PC-3 (cell line): ENCODE measurements around the gene SPANXN4. TPM values are rescaled to one million over a fixed set of nuclear protein-coding genes. Genes with fewer than 3 reads are reported as not detected.

Experiments used
- ATAC-seq: fragments of 200-7000 bp; cut with Tn5 transposase; 2 replicates; pipeline ENCODE4 v1.9.1; 2020; ENCODE audit warnings: mild to moderate bottlenecking, moderate library complexity
- BruUV-seq: library from RNA; stranded (reverse); fragments of 400-500 nt; replicated peaks from 2 replicates; lab custom pipeline; 2021; lab: Mats Ljungman, UMichigan
- CTCF ChIA-PET: fragments of 300-600 bp; sonication (Branson Sonifier 250); formaldehyde crosslinking; loops from one replicate; lab custom pipeline; 2022; ENCODE audit warnings: antibody characterized with exemption; lab: Charles Lee
- POLR2A ChIA-PET: fragments of 300-600 bp; sonication (Branson Sonifier 250); formaldehyde crosslinking; loops from one replicate; lab custom pipeline; 2022; ENCODE audit warnings: antibody characterized with exemption; ENCODE audit not compliant: unreplicated experiment; lab: Charles Lee
- DNase-seq: peaks from one replicate; pipeline ENCODE4 v3.0.0-alpha.2; 2015
- H2AFZ ChIP-seq: fragments of 300-600 bp; sonication (generic); 2 replicates; pipeline ENCODE4 v1.6.0; 2016; ENCODE audit warnings: antibody characterized with exemption, low read length
- H3F3A ChIP-seq: fragments of 300-600 bp; sonication (generic); one replicate; pipeline ENCODE4 v1.6.0; 2017; ENCODE audit warnings: antibody characterized with exemption, low read length, control low read depth, mild to moderate bottlenecking; ENCODE audit not compliant: unreplicated experiment
- H3K27ac ChIP-seq: fragments of 300-600 bp; sonication (generic); 2 replicates; pipeline ENCODE4 v1.5.1; 2016; ENCODE audit warnings: mild to moderate bottlenecking, low read length
- H3K27me3 ChIP-seq: fragments of 300-600 bp; sonication (generic); 2 replicates; pipeline ENCODE4 v1.6.1; 2016; ENCODE audit warnings: low read length, mixed read lengths
- H3K36me3 ChIP-seq: fragments of 300-600 bp; sonication (generic); 2 replicates; pipeline ENCODE4 v1.6.1; 2016; ENCODE audit warnings: low read depth, mixed run types, low read length, mixed read lengths
- H3K4me1 ChIP-seq: fragments of 300-600 bp; sonication (generic); 2 replicates; pipeline ENCODE4 v1.5.1; 2016; ENCODE audit warnings: low read length; ENCODE audit not compliant: insufficient read depth
- H3K4me2 ChIP-seq: fragments of 300-600 bp; sonication (generic); 2 replicates; pipeline ENCODE4 v1.6.0; 2016; ENCODE audit warnings: low read length
- H3K4me3 ChIP-seq: fragments of 300-600 bp; sonication (generic); 2 replicates; pipeline ENCODE4 v1.5.1; 2016; ENCODE audit warnings: mild to moderate bottlenecking, low read length, mixed read lengths
- H3K79me2 ChIP-seq: fragments of 300-600 bp; sonication (generic); 2 replicates; pipeline ENCODE4 v1.6.1; 2017; ENCODE audit warnings: low read length, mixed read lengths
- H3K9ac ChIP-seq: fragments of 300-600 bp; sonication (generic); 2 replicates; pipeline ENCODE4 v1.6.0; 2016; ENCODE audit warnings: mild to moderate bottlenecking, low read length
- H3K9me2 ChIP-seq: fragments of 300-600 bp; sonication (generic); replicated peaks from 2 replicates; pipeline ENCODE4 v1.6.1; 2016; ENCODE audit warnings: mixed run types, low read length, mixed read lengths
- H3K9me3 ChIP-seq: fragments of 300-600 bp; sonication (generic); 2 replicates; pipeline ENCODE4 v1.6.1; 2016; ENCODE audit warnings: low read length, mixed read lengths
- H4K20me1 ChIP-seq: fragments of 300-600 bp; sonication (generic); 2 replicates; pipeline ENCODE4 v1.6.1; 2016; ENCODE audit warnings: low read length, mixed read lengths
- EZH2 ChIP-seq: fragments of 300-600 bp; sonication (generic); IDR thresholded peaks from one replicate; pipeline ENCODE4 v1.6.1; 2017; ENCODE audit warnings: antibody characterized with exemption, mild to moderate bottlenecking, low read length; ENCODE audit not compliant: unreplicated experiment
- EZH2phosphoT487 ChIP-seq: fragments of 300-600 bp; sonication (generic); IDR thresholded peaks from 2 replicates; pipeline ENCODE4 v1.6.1; 2018; ENCODE audit warnings: mild to moderate bottlenecking, antibody characterized with exemption, low read length, borderline replicate concordance
- intact Hi-C: fragments of 100-400 bp; cut with micrococcal nuclease; formaldehyde crosslinking; loops from 2 replicates; pipeline ENCODE4 v1.9.0; 2023
- total RNA-seq: library from RNA; depleted of rRNA; stranded (reverse); fragments of >200 nt; gene quantifications from 2 replicates; pipeline ENCODE4 v1.2.3, GENCODE V29; 2014
- TF ChIP-seq, protein P1 (sequence below): fragments of 300-600 bp; sonication (generic); conservative IDR thresholded peaks from 2 replicates; pipeline ENCODE4 v1.5.1; 2017; ENCODE audit warnings: antibody characterized with exemption, low read depth, mild to moderate bottlenecking, low read length

The SPANXN4 gene
- total RNA-seq, 1 experiment from 2014 or later: not detected

- Histone ChIP-seq H2AFZ (peak overlapping the region; percentile 54), H3K4me1 (no peaks in the 10 kb centered on the region), H3K4me2 (peak overlapping the region; percentile 48), H3K79me2 (no peaks in the 10 kb centered on the region), H3K9me3 (no peaks in the 10 kb centered on the region), H3F3A (no peaks in the 10 kb centered on the region), H3K36me3 (no peaks in the 10 kb centered on the region), H3K27ac (peak overlapping the region; percentile 59), H3K9me2 (no peaks in the 10 kb centered on the region), H3K4me3 (0 out of 2 replicates have a peak overlapping the region, but pooled peaks have one; percentile 15), H4K20me1 (no peaks in the 10 kb centered on the region), H3K9ac (no peak overlapping the region), H3K27me3 (no peaks in the 10 kb centered on the region)
- CTCF ChIA-PET: no interaction called here
- no TSS peak for BruUV-seq
- POLR2A ChIA-PET: no interaction called here
- DNase-seq: peak; percentile 37
- intact Hi-C loops: no loop called here
- TF ChIP-seq, protein P1, sequence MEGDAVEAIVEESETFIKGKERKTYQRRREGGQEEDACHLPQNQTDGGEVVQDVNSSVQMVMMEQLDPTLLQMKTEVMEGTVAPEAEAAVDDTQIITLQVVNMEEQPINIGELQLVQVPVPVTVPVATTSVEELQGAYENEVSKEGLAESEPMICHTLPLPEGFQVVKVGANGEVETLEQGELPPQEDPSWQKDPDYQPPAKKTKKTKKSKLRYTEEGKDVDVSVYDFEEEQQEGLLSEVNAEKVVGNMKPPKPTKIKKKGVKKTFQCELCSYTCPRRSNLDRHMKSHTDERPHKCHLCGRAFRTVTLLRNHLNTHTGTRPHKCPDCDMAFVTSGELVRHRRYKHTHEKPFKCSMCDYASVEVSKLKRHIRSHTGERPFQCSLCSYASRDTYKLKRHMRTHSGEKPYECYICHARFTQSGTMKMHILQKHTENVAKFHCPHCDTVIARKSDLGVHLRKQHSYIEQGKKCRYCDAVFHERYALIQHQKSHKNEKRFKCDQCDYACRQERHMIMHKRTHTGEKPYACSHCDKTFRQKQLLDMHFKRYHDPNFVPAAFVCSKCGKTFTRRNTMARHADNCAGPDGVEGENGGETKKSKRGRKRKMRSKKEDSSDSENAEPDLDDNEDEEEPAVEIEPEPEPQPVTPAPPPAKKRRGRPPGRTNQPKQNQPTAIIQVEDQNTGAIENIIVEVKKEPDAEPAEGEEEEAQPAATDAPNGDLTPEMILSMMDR: no peak
- no peak for TF ChIP-seq EZH2
- no peak for TF ChIP-seq EZH2phosphoT487
- ATAC-seq: no peak
Measured at GRCh38 chrX:142998447-142999198, 27.1 kb upstream of the SPANXN4 start.

DNA sequence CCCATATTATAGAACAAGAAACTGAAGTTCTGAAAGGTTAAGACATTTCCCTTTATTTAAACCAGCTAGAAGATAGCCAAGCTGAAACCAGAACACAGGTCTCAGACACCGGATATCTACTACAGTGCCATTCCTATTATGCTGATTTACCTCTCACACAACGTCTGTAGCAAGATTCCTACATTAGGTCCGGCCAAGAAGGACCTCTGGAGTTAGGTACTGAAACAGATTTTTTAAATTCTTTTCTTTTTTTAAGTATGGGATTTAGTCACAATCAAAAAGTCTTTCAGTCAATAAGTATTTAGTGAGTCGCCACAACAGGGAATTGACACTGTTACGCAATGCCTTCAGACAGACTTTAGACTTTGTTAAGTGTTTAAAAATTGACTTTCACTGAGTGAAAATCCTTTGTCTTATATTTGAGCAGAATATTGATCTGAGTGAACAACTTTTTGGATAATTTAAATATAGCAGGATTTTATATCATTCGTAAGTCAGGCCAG is 26.5 kb upstream of the SPANXN4 start:
- H3K36me3 ChIP-seq: no peaks in the 10 kb centered on the region
- BruUV-seq: no TSS peak
- ChIA-PET CTCF (no interaction called here), POLR2A (no interaction called here)
- no peak overlapping the region for H3K9ac ChIP-seq
- ATAC-seq (no peak), DNase-seq (peak; percentile 47)
- TF ChIP-seq, protein P1: no peak
- no peak for TF ChIP-seq EZH2
- TF ChIP-seq EZH2phosphoT487: no peak
- no peaks in the 10 kb centered on the region for H3K27me3 ChIP-seq
- no peaks in the 10 kb centered on the region for H3F3A ChIP-seq
- intact Hi-C loops: no loop called here
- peak overlapping the region; percentile 48 for H3K4me2 ChIP-seq
- peak overlapping the region; percentile 59 for H3K27ac ChIP-seq
- no peak overlapping the region for H3K4me3 ChIP-seq
- H3K79me2 ChIP-seq: no peaks in the 10 kb centered on the region
- no peaks in the 10 kb centered on the region for H3K4me1 ChIP-seq
- H4K20me1 ChIP-seq: no peaks in the 10 kb centered on the region
- no peak overlapping the region for H2AFZ ChIP-seq
- no peaks in the 10 kb centered on the region for H3K9me2 ChIP-seq
- no peaks in the 10 kb centered on the region for H3K9me3 ChIP-seq

- no peak overlapping the region for H3K4me2 ChIP-seq
- no peaks in the 10 kb centered on the region for H3K9me3 ChIP-seq
- no peaks in the 10 kb centered on the region for H3K36me3 ChIP-seq
- intact Hi-C loops: no loop called here
- H3K4me3 ChIP-seq: no peak overlapping the region
- ChIA-PET POLR2A (no interaction called here), CTCF (no interaction called here)
- DNase-seq (no peak), ATAC-seq (no peak)
- BruUV-seq: no TSS peak
- H3K4me1 ChIP-seq: no peaks in the 10 kb centered on the region
- no peaks in the 10 kb centered on the region for H4K20me1 ChIP-seq
- H3K9me2 ChIP-seq: no peaks in the 10 kb centered on the region
- no peak overlapping the region for H3K9ac ChIP-seq
- H3K79me2 ChIP-seq: no peaks in the 10 kb centered on the region
- no peaks in the 10 kb centered on the region for H3K27me3 ChIP-seq
- H3F3A ChIP-seq: no peaks in the 10 kb centered on the region
- TF ChIP-seq, protein P1: no peak
- TF ChIP-seq EZH2: no peak
- no peak for TF ChIP-seq EZH2phosphoT487
- no peak overlapping the region for H3K27ac ChIP-seq
- no peak overlapping the region for H2AFZ ChIP-seq
Measured at GRCh38 chrX:143002206-143002605, 23.5 kb upstream of the SPANXN4 start.
